GM21447 (cell line): ENCODE data around the gene IQUB.
"Not testable (repeated sequence)": the region's sequence is repeated elsewhere in the genome, so short reads cannot be mapped to it uniquely, and the experiment has no call there.

Experiments used
- ATAC-seq: cut with Tn5 transposase; IDR thresholded peaks from one replicate; pipeline ENCODE4 v1.9.1; 2021; ENCODE audit not compliant: unreplicated experiment

Gene IQUB

DNA sequence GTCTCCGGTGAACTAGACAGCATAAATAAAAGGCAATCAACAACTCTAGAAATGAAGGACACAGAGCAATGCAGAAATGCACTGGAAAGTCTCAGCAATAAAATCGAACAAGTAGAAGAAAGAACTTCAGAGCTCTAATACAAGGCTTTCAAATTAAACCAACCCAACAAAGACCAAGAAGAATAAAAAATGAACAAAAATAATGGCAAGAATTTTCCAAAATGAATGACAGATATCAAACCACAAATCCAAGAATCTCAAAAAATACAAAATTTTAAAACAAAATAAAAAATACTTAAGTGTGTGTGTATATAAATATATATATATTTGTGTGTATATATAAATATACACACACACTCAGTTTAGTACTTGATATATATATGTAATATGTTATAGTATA lies 110.8 kb downstream of the IQUB start:
- no peak for ATAC-seq

DNA sequence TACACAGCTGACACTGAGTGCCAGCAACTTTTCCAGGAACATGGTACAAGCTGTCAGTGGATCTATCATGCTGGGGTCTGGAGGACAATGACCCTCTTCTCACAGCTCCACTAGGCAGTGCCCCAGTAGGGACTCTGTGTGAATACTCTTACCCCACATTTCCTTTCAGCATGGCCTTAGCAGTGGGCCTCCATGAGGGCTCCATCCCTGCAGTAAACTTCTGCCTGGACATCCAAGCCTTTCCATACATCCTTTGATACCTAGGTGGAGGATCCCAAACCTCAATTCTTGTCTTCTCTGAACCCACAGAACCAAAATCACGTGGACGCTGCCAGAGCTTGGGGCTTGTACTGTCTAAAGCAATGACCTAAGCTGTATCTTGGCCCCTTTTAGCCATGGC lies 116.8 kb downstream of the IQUB start:
- ATAC-seq, result no peak

DNA sequence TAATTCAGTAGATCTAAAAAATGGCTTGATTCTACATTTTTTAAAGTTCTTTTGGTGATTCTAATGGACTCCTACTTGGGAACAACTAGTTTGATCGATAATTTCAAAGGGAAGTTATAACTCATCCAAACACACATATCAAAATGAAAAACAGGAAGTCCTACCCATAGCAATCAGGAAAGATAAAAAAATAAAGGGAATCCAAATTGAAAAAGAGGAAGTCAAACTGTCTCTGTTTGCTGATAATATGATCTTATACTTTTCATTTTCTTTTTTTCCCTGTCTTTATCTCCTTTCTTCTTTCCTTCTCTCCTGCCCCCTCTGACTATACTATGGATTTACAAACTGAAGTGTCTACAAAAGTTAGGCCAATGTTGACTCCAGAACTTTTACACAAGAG lies 118.8 kb downstream of the IQUB start:
- no peak for ATAC-seq

DNA sequence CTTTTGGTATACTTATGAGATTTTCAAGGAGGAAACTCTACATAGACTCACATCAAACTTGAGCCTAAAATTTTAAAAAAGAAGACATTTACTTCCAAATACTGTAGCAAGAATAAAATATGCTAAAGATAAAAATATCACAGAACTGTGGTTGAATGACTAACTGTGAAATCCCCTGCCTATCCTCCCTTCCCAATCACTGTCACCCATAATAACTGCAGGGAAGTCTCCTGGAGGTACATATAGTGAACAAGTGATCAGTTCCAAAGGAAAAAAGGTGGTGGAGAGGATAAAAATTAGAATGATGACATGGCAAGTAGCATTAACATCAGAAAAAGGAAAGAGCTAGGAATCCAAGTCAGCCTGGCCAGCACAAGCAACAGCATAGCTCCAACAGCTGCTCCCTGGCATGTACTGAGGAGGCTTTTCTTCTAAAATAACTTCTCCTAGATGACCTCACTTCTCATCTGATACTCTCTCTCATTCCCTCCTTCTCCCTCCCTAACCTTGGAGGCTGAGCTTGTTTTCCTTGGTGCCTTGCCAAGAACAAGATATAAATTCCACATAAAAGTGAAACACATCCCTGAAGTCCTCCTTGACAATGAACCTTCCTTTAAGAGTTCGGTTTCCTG lies 124.0 kb downstream of the IQUB start:
- ATAC-seq, result no peak

DNA sequence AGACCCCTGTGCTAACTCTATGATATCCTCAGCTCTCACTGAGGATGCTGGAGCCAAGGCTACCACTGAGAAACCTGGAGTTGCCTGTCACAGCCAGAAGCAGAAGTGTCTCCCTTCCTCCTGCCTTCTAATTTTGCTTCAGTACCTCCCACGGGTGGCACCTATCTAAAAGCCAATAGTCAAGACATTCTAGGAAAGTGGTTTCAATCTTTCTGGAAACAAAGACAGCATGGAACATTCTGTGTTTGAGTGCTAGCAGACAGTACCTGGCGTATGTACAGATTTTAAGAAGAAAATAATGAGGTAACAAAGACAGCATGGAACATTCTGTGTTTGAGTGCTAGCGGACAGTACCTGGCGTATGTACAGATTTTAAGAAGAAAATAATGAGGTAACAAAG lies 126.4 kb downstream of the IQUB start:
- ATAC-seq, result not testable (repeated sequence)
